ENCODE data around the gene PIGT. TPM values are rescaled to one million over a fixed set of nuclear protein-coding genes. Genes with fewer than 3 reads are reported as not detected.

The PIGT gene
- total RNA-seq, 1 experiment from 2014 or later, result 71.4 TPM

DNA sequence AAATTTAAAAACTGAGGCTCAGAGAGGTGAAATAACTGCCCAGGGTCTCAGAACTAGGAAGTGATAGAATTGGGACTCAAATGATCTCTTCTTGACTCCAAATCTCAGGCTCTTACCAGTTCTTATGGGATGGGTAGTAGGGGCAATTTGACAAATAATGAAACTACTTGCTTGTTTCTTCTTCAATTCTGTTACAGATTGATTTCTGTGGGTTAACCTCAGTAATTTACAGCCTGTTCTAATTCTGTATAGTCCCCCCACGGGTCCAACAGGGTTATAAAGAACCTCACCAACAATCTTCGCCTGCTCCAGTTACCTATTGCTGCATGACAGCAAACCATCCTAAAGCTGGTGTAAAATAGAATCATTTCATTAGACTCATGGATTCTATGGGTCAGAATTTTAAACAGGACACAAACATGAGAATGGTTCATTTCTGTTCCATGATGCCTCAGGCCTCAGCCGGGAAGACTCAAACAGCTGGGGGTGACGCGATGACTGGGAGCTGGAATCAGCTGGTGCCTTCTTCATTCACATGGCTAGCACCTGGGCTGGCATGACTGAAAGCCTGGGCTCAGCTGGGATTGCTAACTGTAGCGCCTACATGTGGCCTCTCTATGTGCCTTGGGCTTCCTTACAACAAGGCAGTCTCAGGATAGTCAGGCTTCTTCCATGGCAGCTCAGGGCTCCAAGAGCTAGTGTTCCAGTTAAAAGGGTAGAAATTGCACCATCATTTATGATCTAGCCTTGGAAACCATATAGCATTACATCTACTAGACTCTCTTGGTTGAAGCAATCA is 47.0 kb downstream of the PIGT start (continued):
- TF ChIP-seq, protein P1, sequence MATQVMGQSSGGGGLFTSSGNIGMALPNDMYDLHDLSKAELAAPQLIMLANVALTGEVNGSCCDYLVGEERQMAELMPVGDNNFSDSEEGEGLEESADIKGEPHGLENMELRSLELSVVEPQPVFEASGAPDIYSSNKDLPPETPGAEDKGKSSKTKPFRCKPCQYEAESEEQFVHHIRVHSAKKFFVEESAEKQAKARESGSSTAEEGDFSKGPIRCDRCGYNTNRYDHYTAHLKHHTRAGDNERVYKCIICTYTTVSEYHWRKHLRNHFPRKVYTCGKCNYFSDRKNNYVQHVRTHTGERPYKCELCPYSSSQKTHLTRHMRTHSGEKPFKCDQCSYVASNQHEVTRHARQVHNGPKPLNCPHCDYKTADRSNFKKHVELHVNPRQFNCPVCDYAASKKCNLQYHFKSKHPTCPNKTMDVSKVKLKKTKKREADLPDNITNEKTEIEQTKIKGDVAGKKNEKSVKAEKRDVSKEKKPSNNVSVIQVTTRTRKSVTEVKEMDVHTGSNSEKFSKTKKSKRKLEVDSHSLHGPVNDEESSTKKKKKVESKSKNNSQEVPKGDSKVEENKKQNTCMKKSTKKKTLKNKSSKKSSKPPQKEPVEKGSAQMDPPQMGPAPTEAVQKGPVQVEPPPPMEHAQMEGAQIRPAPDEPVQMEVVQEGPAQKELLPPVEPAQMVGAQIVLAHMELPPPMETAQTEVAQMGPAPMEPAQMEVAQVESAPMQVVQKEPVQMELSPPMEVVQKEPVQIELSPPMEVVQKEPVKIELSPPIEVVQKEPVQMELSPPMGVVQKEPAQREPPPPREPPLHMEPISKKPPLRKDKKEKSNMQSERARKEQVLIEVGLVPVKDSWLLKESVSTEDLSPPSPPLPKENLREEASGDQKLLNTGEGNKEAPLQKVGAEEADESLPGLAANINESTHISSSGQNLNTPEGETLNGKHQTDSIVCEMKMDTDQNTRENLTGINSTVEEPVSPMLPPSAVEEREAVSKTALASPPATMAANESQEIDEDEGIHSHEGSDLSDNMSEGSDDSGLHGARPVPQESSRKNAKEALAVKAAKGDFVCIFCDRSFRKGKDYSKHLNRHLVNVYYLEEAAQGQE (IDR thresholded peaks at IDR 0.05; ENCODE audit: low read depth), result no peak
- TF ChIP-seq POLR2AphosphoS5 (IDR thresholded peaks at IDR 0.05; ENCODE audit: low read depth, low read length), result no peak
- TF ChIP-seq ELF1 (IDR thresholded peaks at IDR 0.05; ENCODE audit: borderline replicate concordance, low read depth), result no peak
- no peak for TF ChIP-seq FOSL1 (IDR thresholded peaks at IDR 0.05; ENCODE audit: low read depth)
- TF ChIP-seq ZFX (IDR thresholded peaks at IDR 0.05), result no peak
- no peak for TF ChIP-seq RAD21 (IDR thresholded peaks at IDR 0.05; ENCODE audit: low read depth)

DNA sequence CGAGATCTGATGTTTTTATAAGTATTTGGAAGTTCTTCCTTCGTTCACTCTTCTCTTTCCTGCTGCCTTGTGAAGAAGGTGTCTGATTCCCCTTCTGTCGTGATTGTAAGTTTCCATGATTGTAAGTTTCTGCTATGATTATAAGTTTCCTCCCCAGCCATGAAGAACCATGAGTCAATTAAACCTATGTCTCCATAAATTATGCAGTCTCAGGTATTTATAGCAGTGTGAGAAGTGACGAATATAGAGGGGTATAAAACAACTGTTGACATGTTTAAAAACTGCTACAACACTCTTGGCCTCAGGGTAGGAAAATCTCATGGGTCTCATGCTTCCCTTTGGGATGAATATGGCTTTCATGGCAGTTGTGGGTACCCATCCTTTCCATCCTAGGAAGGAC is 47.8 kb downstream of the PIGT start:
- Histone ChIP-seq H3K36me3 (ENCODE audit: control insufficient read depth in 1 of 2, insufficient read depth in 2 of 2, low read length in 2 of 2) (no peaks in the 10 kb centered on the region), H3K79me2 (ENCODE audit: insufficient read depth, low read length) (no peaks in the 10 kb centered on the region), H3K4me3 (replicated peaks in 1 of 2; ENCODE audit: low read depth in 1 of 2, low read length in 2 of 2) (no peak overlapping the region), H3K9me3 (ENCODE audit: control insufficient read depth in 1 of 2, insufficient read depth in 1 of 2, low read depth in 1 of 2, low read length in 2 of 2) (no peaks in the 10 kb centered on the region), H2AFZ (ENCODE audit: low read depth, low read length, poor library complexity, severe bottlenecking) (no peak overlapping the region), H3K4me1 (ENCODE audit: control insufficient read depth in 1 of 2, insufficient read depth in 2 of 2, low read length in 2 of 2) (no peaks in the 10 kb centered on the region), H3K9me2 (ENCODE audit: insufficient read depth) (no peaks in the 10 kb centered on the region), H3K9ac (ENCODE audit: low read length) (no peak overlapping the region), H4K20me1 (ENCODE audit: insufficient read depth) (no peaks in the 10 kb centered on the region), H3K27me3 (ENCODE audit: insufficient read depth, low read length) (peaks cover 23% of the 10 kb centered on the region), H3K27ac (ENCODE audit: low read depth, low read length) (no peak overlapping the region), H3K4me2 (ENCODE audit: low read length) (no peak overlapping the region)
- intact Hi-C loops (cut with micrococcal nuclease), result no loop called here
- DNase-seq (ENCODE audit: low read depth, low spot score), result no peak
- TF ChIP-seq, protein P2, sequence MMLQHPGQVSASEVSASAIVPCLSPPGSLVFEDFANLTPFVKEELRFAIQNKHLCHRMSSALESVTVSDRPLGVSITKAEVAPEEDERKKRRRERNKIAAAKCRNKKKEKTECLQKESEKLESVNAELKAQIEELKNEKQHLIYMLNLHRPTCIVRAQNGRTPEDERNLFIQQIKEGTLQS (IDR thresholded peaks at IDR 0.05), result no peak
- TF ChIP-seq CEBPB (IDR thresholded peaks at IDR 0.05; ENCODE audit: low read depth), result no peak
- TF ChIP-seq POLR2AphosphoS5 (IDR thresholded peaks at IDR 0.05; ENCODE audit: low read depth, low read length), result no peak
- no peak for TF ChIP-seq ZNF274 (IDR thresholded peaks at IDR 0.05; ENCODE audit: low read depth, low read length)
- TF ChIP-seq, protein P1 (IDR thresholded peaks at IDR 0.05; ENCODE audit: low read depth), result no peak
- TF ChIP-seq SIN3A (IDR thresholded peaks at IDR 0.05; ENCODE audit: low read depth), result no peak
- no peak for TF ChIP-seq EGR1 (IDR thresholded peaks at IDR 0.05; ENCODE audit: low read depth)
- TF ChIP-seq SRF (IDR thresholded peaks at IDR 0.05; ENCODE audit: low read depth), result no peak
- TF ChIP-seq POLR2A (IDR thresholded peaks at IDR 0.05; ENCODE audit: borderline replicate concordance, extremely low read depth, insufficient read depth, insufficient read length), result no peak
- ChIA-PET RAD21 (ENCODE audit: low non-redundant PET in 1 of 2, low total read pairs in 2 of 2, uncharacterized antibody in 2 of 2, unreplicated experiment in 2 of 2) (no interaction called here), CTCF (no interaction called here), POLR2A (no interaction called here)
- ATAC-seq, result no peak
- no TSS peak for BruUV-seq (replicated peaks)
